H1 (cell line): Measurements from ENCODE around the gene PELI2. TPM values are rescaled to one million over a fixed set of nuclear protein-coding genes. Genes with fewer than 3 reads are reported as not detected.

Source experiments
- CTCF ChIA-PET: fragments of 300-600 bp; sonication (Branson Sonifier 250); formaldehyde crosslinking; loops from one replicate; lab custom pipeline; 2021; ENCODE audit not compliant: partially characterized antibody; lab: Charles Lee
- POLR2A ChIA-PET: fragments of 300-600 bp; sonication (Branson Sonifier 250); formaldehyde crosslinking; loops from one replicate; lab custom pipeline; 2021; ENCODE audit warnings: inconsistent platforms; ENCODE audit not compliant: partially characterized antibody; lab: Charles Lee
- DNase-seq, 2 experiments: peaks; one replicate each; pipeline versions ENCODE4 v3.0.0 to v3.0.0-alpha.2; 2010 to 2022; ENCODE audit warnings: low spot score in 2 of 2, low read depth in 1 of 2, mixed read lengths in 1 of 2
- FAIRE-seq: peaks from 2 replicates; lab custom pipeline; 2011; peaks lifted over from hg19 to GRCh38; lab: Jason Lieb, UNC
- H2AFZ ChIP-seq: 2 replicates; pipeline ENCODE4 v1.8.1; 2012; ENCODE audit warnings: low read length, inconsistent platforms
- H2AK5ac ChIP-seq: 2 replicates; pipeline ENCODE4 v1.6.1; 2013; ENCODE audit warnings: low read depth, low read length
- H2BK120ac ChIP-seq: replicated peaks from 2 replicates; pipeline ENCODE3; 2013; ENCODE audit warnings: low read depth, low read length, inconsistent platforms
- H2BK12ac ChIP-seq: 2 replicates; pipeline ENCODE4 v1.6.1; 2013; ENCODE audit warnings: low read depth, low read length
- H2BK15ac ChIP-seq: 2 replicates; pipeline ENCODE4 v1.6.1; 2013; ENCODE audit warnings: low read length
- H2BK20ac ChIP-seq: 2 replicates; pipeline ENCODE4 v1.6.1; 2013; ENCODE audit warnings: low read length
- H2BK5ac ChIP-seq: 2 replicates; pipeline ENCODE4 v1.6.1; 2013; ENCODE audit warnings: low read depth, low read length
- H3K14ac ChIP-seq: 2 replicates; pipeline ENCODE4 v1.6.1; 2013; ENCODE audit warnings: inconsistent platforms; ENCODE audit not compliant: insufficient read length
- H3K18ac ChIP-seq: 2 replicates; pipeline ENCODE4 v1.6.1; 2013; ENCODE audit warnings: low read length; ENCODE audit errors: extremely low read depth
- H3K23ac ChIP-seq: 2 replicates; pipeline ENCODE4 v1.6.1; 2013; ENCODE audit warnings: inconsistent platforms; ENCODE audit not compliant: insufficient read length
- H3K23me2 ChIP-seq: 2 replicates; pipeline ENCODE4 v1.6.1; 2013; ENCODE audit warnings: low read depth, low read length
- H3K27ac ChIP-seq: 2 replicates; pipeline ENCODE4 v1.6.1; 2011; ENCODE audit warnings: low read depth, low read length, inconsistent platforms
- H3K27me3 ChIP-seq, 4 experiments: replicated peaks in 1 of 4; 1 replicate in 1 of 4; 2 replicates in 3 of 4; pipeline versions ENCODE4 v1.6.1 to v1.8.1; 2011 to 2013; ENCODE audit warnings: low read length in 3 of 4, mild to moderate bottlenecking in 3 of 4, inconsistent platforms in 2 of 4, mixed read lengths in 2 of 4, moderate library complexity in 1 of 4; ENCODE audit not compliant: control insufficient read depth in 3 of 4, insufficient read depth in 3 of 4; ENCODE audit errors: extremely low read depth in 1 of 4
- H3K36me3 ChIP-seq, 4 experiments: 2 replicates each; pipeline versions ENCODE4 v1.6.1 to v1.8.1; 2011 to 2013; ENCODE audit warnings: mild to moderate bottlenecking in 4 of 4, low read length in 3 of 4, moderate library complexity in 2 of 4, control low read depth in 1 of 4, inconsistent platforms in 1 of 4; ENCODE audit not compliant: insufficient read depth in 4 of 4, control insufficient read depth in 2 of 4
- H3K4ac ChIP-seq: replicated peaks from 2 replicates; pipeline ENCODE3; 2013; ENCODE audit warnings: low read length, low read depth, mixed read lengths, inconsistent platforms; ENCODE audit not compliant: insufficient read length
- H3K4me1 ChIP-seq, 4 experiments: replicated peaks in 1 of 4; 1 replicate in 1 of 4; 2 replicates in 3 of 4; pipeline versions ENCODE4 v1.6.1 to v1.8.1; 2011 to 2013; ENCODE audit warnings: low read length in 3 of 4, inconsistent platforms in 2 of 4, mixed read lengths in 1 of 4; ENCODE audit not compliant: insufficient read depth in 4 of 4, control insufficient read depth in 3 of 4
- H3K4me2 ChIP-seq, 2 experiments: 2 replicates each; pipeline versions ENCODE4 v1.6.1 to v1.8.1; 2011 to 2013; ENCODE audit warnings: low read depth in 2 of 2, low read length in 2 of 2, control low read depth in 1 of 2, inconsistent platforms in 1 of 2, mild to moderate bottlenecking in 1 of 2; ENCODE audit not compliant: insufficient read depth in 1 of 2
- H3K4me3 ChIP-seq, 4 experiments: fragments of 200-600, 300-600 bp in 1 of 4; sonication (generic), shearing (Covaris generic), sonication (Bioruptor Twin) in 1 of 4; 2 replicates each; pipeline versions ENCODE4 v1.5.1 to v1.8.1; 2011 to 2016; ENCODE audit warnings: low read length in 4 of 4, low read depth in 3 of 4, control low read depth in 2 of 4, inconsistent platforms in 2 of 4, mild to moderate bottlenecking in 2 of 4, mixed read lengths in 1 of 4, moderate library complexity in 1 of 4; ENCODE audit not compliant: insufficient read depth in 2 of 4; ENCODE audit errors: extremely low read depth in 1 of 4
- H3K56ac ChIP-seq: replicated peaks from 2 replicates; pipeline ENCODE3; 2013; ENCODE audit warnings: low read depth, mild to moderate bottlenecking, mixed read lengths, low read length, inconsistent platforms; ENCODE audit not compliant: insufficient read length
- H3K79me1 ChIP-seq: 2 replicates; pipeline ENCODE4 v1.6.1; 2013; ENCODE audit warnings: low read depth, low read length, control low read depth
- H3K79me2 ChIP-seq, 2 experiments: 2 replicates each; pipeline versions ENCODE4 v1.6.1 to v1.8.1; 2012 to 2013; ENCODE audit warnings: low read length in 2 of 2, mild to moderate bottlenecking in 2 of 2, inconsistent platforms in 1 of 2; ENCODE audit not compliant: insufficient read depth in 2 of 2, control insufficient read depth in 1 of 2
- H3K9ac ChIP-seq, 4 experiments: replicated peaks in 1 of 4; 1 replicate in 1 of 4; 2 replicates in 3 of 4; pipeline versions ENCODE4 v1.6.1 to v1.8.1; 2011 to 2013; ENCODE audit warnings: low read depth in 3 of 4, low read length in 3 of 4, control low read depth in 2 of 4, mild to moderate bottlenecking in 2 of 4, moderate library complexity in 2 of 4, inconsistent platforms in 1 of 4; ENCODE audit errors: extremely low read depth in 1 of 4
- H3K9me3 ChIP-seq, 2 experiments: 2 replicates each; pipeline versions ENCODE4 v1.6.1 to v1.8.1; 2012 to 2013; ENCODE audit warnings: mild to moderate bottlenecking in 2 of 2, moderate library complexity in 2 of 2, control low read depth in 1 of 2, inconsistent platforms in 1 of 2, low read depth in 1 of 2, low read length in 1 of 2, mixed read lengths in 1 of 2; ENCODE audit not compliant: insufficient read depth in 2 of 2
- H4K20me1 ChIP-seq, 2 experiments: replicated peaks in 1 of 2; 2 replicates each; pipeline versions ENCODE3 to v1.8.1; 2011 to 2013; ENCODE audit warnings: inconsistent platforms in 2 of 2, low read length in 2 of 2, mild to moderate bottlenecking in 1 of 2; ENCODE audit not compliant: insufficient read depth in 2 of 2, control insufficient read depth in 1 of 2
- H4K5ac ChIP-seq: 2 replicates; pipeline ENCODE4 v1.6.1; 2013; ENCODE audit warnings: low read length, low read depth, mixed read lengths, inconsistent platforms; ENCODE audit not compliant: insufficient read length
- H4K8ac ChIP-seq: 2 replicates; pipeline ENCODE4 v1.8.0; 2013; ENCODE audit warnings: mild to moderate bottlenecking, moderate library complexity, low read length, inconsistent platforms; ENCODE audit not compliant: insufficient read depth; ENCODE audit errors: extremely low read depth
- H4K91ac ChIP-seq: replicated peaks from 2 replicates; pipeline ENCODE3; 2013; ENCODE audit warnings: low read length, mixed read lengths, inconsistent platforms; ENCODE audit not compliant: insufficient read length
- CBX5 ChIP-seq: fragments of 300-800, 300-1000 bp; sonication (generic); IDR thresholded peaks from 2 replicates; pipeline ENCODE4 v1.7.1; 2016; ENCODE audit warnings: antibody characterized with exemption, low read length, low read depth
- TAF7 ChIP-seq: optimal IDR thresholded peaks from 2 replicates; pipeline ENCODE3; 2011; ENCODE audit warnings: low read depth, mild to moderate bottlenecking, inconsistent platforms, low read length, moderate library complexity, borderline replicate concordance
- WGBS, 2 experiments: shearing (Covaris generic) in 1 of 2; methylation state at CpG; one replicate each; pipeline versions ENCODE4 v1.1.6 to v1.1.7; 2013 to 2015; ENCODE audit warnings: low lambda C conversion rate in 2 of 2, mixed read lengths in 2 of 2, inconsistent platforms in 1 of 2, low coverage in 1 of 2, missing lambda C conversion rate in 1 of 2; ENCODE audit not compliant: insufficient replicate concordance in 2 of 2, insufficient coverage in 1 of 2, insufficient read length in 1 of 2; ENCODE audit errors: extremely low coverage in 1 of 2, missing lambda C conversion rate in 1 of 2; 5-methylcytosine and 5-hydroxymethylcytosine counted together
- polyA plus RNA-seq, 7 experiments: library from polyadenylated mRNA; depleted of rRNA in 3 of 7; stranded (reverse) in 5 of 7; unstranded in 2 of 7; fragments of >200 nt in 5 of 7; fragments of 200-250 nt in 2 of 7; gene quantifications; 1 replicate in 5 of 7; 2 replicates in 1 of 7; 4 replicates in 1 of 7; pipeline versions ENCODE4 v1.2.1 to v1.2.3, GENCODE V29; 2011 to 2013; ENCODE audit warnings: missing spikeins in 2 of 7, mixed read lengths in 2 of 7
- total RNA-seq: library from RNA; stranded (reverse); fragmentation: NEBNext Ultra II Directional; extraction: Animal tissue kit (Norgen Biotek cat#: 25700); gene quantifications from 2 replicates; pipeline ENCODE4 v1.2.1, GENCODE V29; 2021

PELI2 gene
- total and polyA plus RNA-seq, 2 of the 8 experiments (the other 6 are each of a cell fraction or from before 2014, with no cell fraction given), result 14.6 to 25.7 TPM

DNA sequence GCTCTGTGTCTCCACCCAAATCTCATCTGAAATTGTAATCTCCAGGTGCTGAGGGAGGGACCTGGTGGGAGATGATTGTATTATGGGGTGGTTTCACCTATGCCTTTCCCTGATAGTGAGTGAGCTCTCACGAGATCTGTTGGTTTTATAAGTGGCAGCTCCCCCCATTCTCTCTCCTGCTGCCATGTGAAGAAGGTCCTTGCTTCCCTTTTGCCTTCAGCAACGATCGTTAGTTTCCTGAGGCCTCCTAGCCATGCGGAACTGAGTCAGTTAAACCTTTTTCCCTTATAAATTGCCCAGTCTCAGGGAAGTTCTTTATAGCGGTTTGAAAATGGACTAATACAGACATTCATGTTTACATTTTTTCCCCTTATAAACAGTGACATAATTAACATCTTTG, 36.1 kb downstream of the PELI2 start:
- Histone ChIP-seq H3K4me1 (no peaks in the 10 kb centered on the region), H2AK5ac (no peak overlapping the region), H3K9me3 (no peaks in the 10 kb centered on the region), H2BK12ac (no peak overlapping the region), H3K23ac (no peak overlapping the region), H2AFZ (no peak overlapping the region), H2BK5ac (no peak overlapping the region), H3K27me3 (no peaks in the 10 kb centered on the region), H2BK15ac (no peak overlapping the region), H3K4ac (no peak overlapping the region), H3K27ac (no peak overlapping the region), H2BK120ac (no peak overlapping the region), H3K79me2 (peaks cover 3 to 90% of the 10 kb centered on the region in 2 experiments), H2BK20ac (no peak overlapping the region), H3K14ac (no peak overlapping the region), H4K20me1 (no peaks in the 10 kb centered on the region)
- POLR2A ChIA-PET, result no interaction called here
- no peak for FAIRE-seq
- no peak for TF ChIP-seq TAF7
- no peak for TF ChIP-seq CBX5
- TF ChIP-seq, all 59 proteins: peak for 0
- Histone ChIP-seq H3K4me3 (no peak overlapping the region), H3K56ac (no peak overlapping the region), H3K36me3 (no peaks in the 10 kb centered on the region), H3K18ac (no peak overlapping the region), H3K9ac (no peak overlapping the region), H3K79me1 (no peaks in the 10 kb centered on the region; the same call in 1 of the 2 replicates), H4K91ac (no peak overlapping the region), H4K8ac (no peak overlapping the region), H4K5ac (no peak overlapping the region), H3K4me2 (no peak overlapping the region), H3K23me2 (no peaks in the 10 kb centered on the region)
- no peak for DNase-seq
- CTCF ChIA-PET, result no interaction called here
- 78% methylated on average over 5 of the region's 5 CpGs; no CpG with 5 or more reads in 1 of the 2 experiments for whole genome bisulfite sequencing, 2 experiments
